HG02973 (cell line): Measurements from ENCODE around the gene TJP1.
"Not testable (repeated sequence)": the region's sequence is repeated elsewhere in the genome, so short reads cannot be mapped to it uniquely, and the experiment has no call there.

Experiments used
- ATAC-seq: cut with Tn5 transposase; IDR thresholded peaks from one replicate; pipeline ENCODE4 v1.9.1; 2021; ENCODE audit warnings: moderate library complexity; ENCODE audit not compliant: unreplicated experiment

The TJP1 gene

GRCh38 chr15:29840054-29840453 lies 17.8 kb upstream of the TJP1 start:
- ATAC-seq, result no peak

- no peak for ATAC-seq
Observed at GRCh38 chr15:29838352-29839010, 16.2 kb upstream of the TJP1 start.

- ATAC-seq, result no peak
Observed at GRCh38 chr15:29835301-29835700, 13.0 kb upstream of the TJP1 start.

- no peak for ATAC-seq
Observed at GRCh38 chr15:29832709-29833108, 10.4 kb upstream of the TJP1 start.

- no peak for ATAC-seq
Observed at GRCh38 chr15:29826908-29827820, 4.9 kb upstream of the TJP1 start.

GRCh38 chr15:29825227-29825626 lies 3.0 kb upstream of the TJP1 start:
- ATAC-seq, result no peak

GRCh38 chr15:29822684-29823459 lies 604 bp upstream of the TJP1 start:
- no peak for ATAC-seq

- ATAC-seq, result peak; percentile 66
Observed at GRCh38 chr15:29821416-29822099, 710 bp downstream of the TJP1 start.

GRCh38 chr15:29820394-29821154 lies 1.7 kb downstream of the TJP1 start:
- no peak for ATAC-seq

- no peak for ATAC-seq
Observed at GRCh38 chr15:29819979-29820378, 2.3 kb downstream of the TJP1 start.

- no peak for ATAC-seq
Observed at GRCh38 chr15:29818141-29818540, 4.1 kb downstream of the TJP1 start.

GRCh38 chr15:29817455-29817854 lies 4.8 kb downstream of the TJP1 start:
- ATAC-seq, result not testable (repeated sequence)

GRCh38 chr15:29815000-29815710 lies 7.1 kb downstream of the TJP1 start:
- ATAC-seq, result no peak

GRCh38 chr15:29813009-29813408 lies 9.3 kb downstream of the TJP1 start:
- ATAC-seq, result no peak

- ATAC-seq, result no peak
Observed at GRCh38 chr15:29812384-29812694, 9.9 kb downstream of the TJP1 start.

- ATAC-seq, result no peak
Observed at GRCh38 chr15:29811691-29812383, 10.4 kb downstream of the TJP1 start.

- ATAC-seq, result no peak
Observed at GRCh38 chr15:29805708-29806104, 16.6 kb downstream of the TJP1 start.

GRCh38 chr15:29805043-29805707 lies 17.1 kb downstream of the TJP1 start:
- no peak for ATAC-seq

- no peak for ATAC-seq
Observed at GRCh38 chr15:29802411-29802810, 19.9 kb downstream of the TJP1 start.
